PC-3 (cell line): ENCODE measurements around the gene CBFA2T3.

ENCODE experiments used
- CTCF ChIP-seq: fragments of 300-600 bp; sonication (generic); conservative IDR thresholded peaks from 2 replicates; pipeline ENCODE4 v1.5.1; 2017; ENCODE audit warnings: antibody characterized with exemption, low read depth, mild to moderate bottlenecking, low read length
- EZH2 ChIP-seq: fragments of 300-600 bp; sonication (generic); IDR thresholded peaks from one replicate; pipeline ENCODE4 v1.6.1; 2017; ENCODE audit warnings: antibody characterized with exemption, mild to moderate bottlenecking, low read length; ENCODE audit not compliant: unreplicated experiment
- EZH2phosphoT487 ChIP-seq: fragments of 300-600 bp; sonication (generic); IDR thresholded peaks from 2 replicates; pipeline ENCODE4 v1.6.1; 2018; ENCODE audit warnings: mild to moderate bottlenecking, antibody characterized with exemption, low read length, borderline replicate concordance

- TF ChIP-seq CTCF (no peak), EZH2 (no peak), EZH2phosphoT487 (no peak)
Measured at GRCh38 chr16:88995746-88996535, 18.9 kb upstream of the CBFA2T3 start.
